Thymus (tissue), 11 donors: ENCODE results near the gene DLL1. TPM values are rescaled to one million over a fixed set of nuclear protein-coding genes. Genes with fewer than 3 reads are reported as not detected.

Source experiments
- DNase-seq, 9 donors: peaks; one replicate each; pipeline ENCODE4 v3.0.0-alpha.2; 2013; ENCODE audit warnings: low spot score in 9 of 9, low read depth in 6 of 9, missing footprints in 1 of 9
- H3K27ac ChIP-seq, 2 donors: one replicate each; pipeline ENCODE4 v1.5.1; 2013; ENCODE audit warnings: control low read depth in 1 of 2, low read depth in 1 of 2, low read length in 1 of 2, mild to moderate bottlenecking in 1 of 2, moderate library complexity in 1 of 2
- H3K27me3 ChIP-seq, 2 donors: one replicate each; pipeline ENCODE4 v1.5.1; 2013; ENCODE audit warnings: low read length in 1 of 2; ENCODE audit not compliant: control insufficient read depth in 2 of 2, insufficient read depth in 1 of 2
- H3K36me3 ChIP-seq, 2 donors: one replicate each; pipeline ENCODE4 v1.5.1; 2013; ENCODE audit warnings: low read length in 1 of 2, mild to moderate bottlenecking in 1 of 2, moderate library complexity in 1 of 2; ENCODE audit not compliant: control insufficient read depth in 2 of 2, insufficient read depth in 2 of 2
- H3K4me1 ChIP-seq, 2 donors: one replicate each; pipeline ENCODE4 v1.5.1; 2013; ENCODE audit warnings: low read length in 2 of 2; ENCODE audit not compliant: control insufficient read depth in 2 of 2, insufficient read depth in 2 of 2
- H3K4me3 ChIP-seq, 2 donors: one replicate each; pipeline ENCODE4 v1.5.1; 2013; ENCODE audit warnings: low read length in 2 of 2, control low read depth in 1 of 2, mild to moderate bottlenecking in 1 of 2
- H3K9me3 ChIP-seq, 2 donors: one replicate each; pipeline ENCODE4 v1.5.1; 2013; ENCODE audit warnings: low read length in 1 of 2, mild to moderate bottlenecking in 1 of 2; ENCODE audit not compliant: control insufficient read depth in 2 of 2, insufficient read depth in 1 of 2
- WGBS: extraction: QIAGEN DNeasy Blood & Tissue Kit; methylation state at CpG from one replicate; pipeline ENCODE4 v1.1.7; 2013; 5-methylcytosine and 5-hydroxymethylcytosine counted together
- polyA plus RNA-seq: library from polyadenylated mRNA; stranded (reverse); fragments of 200-250 nt; gene quantifications from one replicate; pipeline ENCODE4 v1.2.3, GENCODE V29; 2013
- total RNA-seq: library from RNA; stranded (reverse); fragments of 120-200 nt; gene quantifications from one replicate; pipeline ENCODE4 v1.2.4, GENCODE V29; 2013
- donor health status: healthy.

Gene DLL1
- total and polyA plus RNA-seq, 2 donors: 1.6 to 5.7 TPM

- Histone ChIP-seq H3K9me3 (no peaks in the 10 kb centered on the region), H3K36me3 (no peaks in the 10 kb centered on the region), H3K27me3 (peaks cover 1 to 25% of the 10 kb centered on the region in 2 donors), H3K4me1 (no peaks in the 10 kb centered on the region), H3K27ac (no peak overlapping the region), H3K4me3 (no peak overlapping the region)
- DNase-seq: no peak
- 88% methylated on average over 6 of the region's 6 CpGs for WGBS
These were observed 32.5 kb downstream of the DLL1 start for GRCh38 chr6:170258407-170258806.

- WGBS: 85% methylated on average over 4 of the region's 4 CpGs
- Histone ChIP-seq H3K27ac (no peak overlapping the region), H3K4me1 (no peaks in the 10 kb centered on the region), H3K27me3 (peaks cover 0 to 15% of the 10 kb centered on the region in 2 donors), H3K4me3 (no peak overlapping the region), H3K36me3 (no peaks in the 10 kb centered on the region), H3K9me3 (no peaks in the 10 kb centered on the region)
- DNase-seq: no peak
These were observed 33.5 kb downstream of the DLL1 start for GRCh38 chr6:170257376-170257775.

- Histone ChIP-seq H3K36me3 (no peaks in the 10 kb centered on the region), H3K27ac (no peak overlapping the region), H3K4me3 (no peak overlapping the region), H3K9me3 (no peaks in the 10 kb centered on the region), H3K27me3 (peaks cover 0 to 7% of the 10 kb centered on the region in 2 donors), H3K4me1 (no peaks in the 10 kb centered on the region)
- WGBS: 93% methylated on average over 21 of the region's 21 CpGs
- no peak for DNase-seq
These were observed 34.2 kb downstream of the DLL1 start for GRCh38 chr6:170256641-170257040.

GRCh38 chr6:170255426-170256125 is 35.3 kb downstream of the DLL1 start:
- DNase-seq: no peak
- WGBS: 92% methylated on average over 32 of the region's 32 CpGs
- H3K36me3 ChIP-seq: no peaks in the 10 kb centered on the region
- H3K27ac ChIP-seq: no peak overlapping the region
- no peak overlapping the region for H3K4me3 ChIP-seq
- H3K27me3 ChIP-seq: peaks cover 0 to 4% of the 10 kb centered on the region in 2 donors
- no peaks in the 10 kb centered on the region for H3K4me1 ChIP-seq
- no peaks in the 10 kb centered on the region for H3K9me3 ChIP-seq

- Histone ChIP-seq H3K4me3 (no peak overlapping the region), H3K27ac (no peak overlapping the region), H3K27me3 (peaks cover 0 to 4% of the 10 kb centered on the region in 2 donors), H3K36me3 (no peaks in the 10 kb centered on the region), H3K4me1 (no peaks in the 10 kb centered on the region), H3K9me3 (no peaks in the 10 kb centered on the region)
- 85% methylated on average over 14 of the region's 14 CpGs for WGBS
- DNase-seq: no peak
These were observed 36.3 kb downstream of the DLL1 start for GRCh38 chr6:170254315-170255213.

- Histone ChIP-seq H3K4me3 (no peak overlapping the region), H3K9me3 (no peaks in the 10 kb centered on the region), H3K36me3 (no peaks in the 10 kb centered on the region), H3K4me1 (no peaks in the 10 kb centered on the region), H3K27ac (no peak overlapping the region), H3K27me3 (peaks cover 0 to 2% of the 10 kb centered on the region in 2 donors)
- WGBS: 95% methylated on average over 9 of the region's 9 CpGs
- DNase-seq: no peak
These were observed 37.0 kb downstream of the DLL1 start for GRCh38 chr6:170253910-170254269.

- 92% methylated on average over 30 of the region's 30 CpGs for WGBS
- Histone ChIP-seq H3K9me3 (no peaks in the 10 kb centered on the region), H3K4me1 (no peaks in the 10 kb centered on the region), H3K27ac (no peak overlapping the region), H3K27me3 (peaks cover 0 to 5% of the 10 kb centered on the region in 2 donors), H3K4me3 (no peak overlapping the region), H3K36me3 (no peaks in the 10 kb centered on the region)
- DNase-seq: no peak
These were observed 37.5 kb downstream of the DLL1 start for GRCh38 chr6:170253226-170253909.

GRCh38 chr6:170251776-170252571 is 38.9 kb downstream of the DLL1 start:
- Histone ChIP-seq H3K4me1 (no peaks in the 10 kb centered on the region), H3K36me3 (no peaks in the 10 kb centered on the region), H3K27ac (no peak overlapping the region), H3K9me3 (no peaks in the 10 kb centered on the region), H3K27me3 (peaks cover 0 to 8% of the 10 kb centered on the region in 2 donors), H3K4me3 (no peak overlapping the region)
- WGBS: 96% methylated on average over 41 of the region's 41 CpGs
- no peak for DNase-seq
